ENCODE results near the gene CCDC154.
"Not testable (repeated sequence)": the region's sequence is repeated elsewhere in the genome, so short reads cannot be mapped to it uniquely, and the experiment has no call there.

DNA sequence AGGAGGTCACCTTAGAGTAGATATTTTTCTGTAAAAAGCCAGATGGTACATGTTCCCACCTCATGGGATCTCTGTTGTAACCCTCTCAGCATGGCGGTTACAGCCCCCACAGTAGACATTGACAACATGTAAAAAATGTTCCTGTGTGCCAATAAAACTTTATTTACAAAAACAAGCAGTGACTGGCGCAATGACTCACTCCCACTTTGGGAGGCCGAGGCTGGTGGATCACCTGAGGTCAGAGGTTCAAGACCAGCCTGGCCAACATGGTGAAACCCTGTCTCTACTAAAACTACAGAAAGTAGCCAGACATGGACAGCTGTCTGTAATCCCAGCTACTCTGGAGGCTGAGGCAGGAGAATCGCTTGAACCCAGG lies 4.7 kb downstream of the CCDC154 start:
- TF ChIP-seq, protein P1, sequence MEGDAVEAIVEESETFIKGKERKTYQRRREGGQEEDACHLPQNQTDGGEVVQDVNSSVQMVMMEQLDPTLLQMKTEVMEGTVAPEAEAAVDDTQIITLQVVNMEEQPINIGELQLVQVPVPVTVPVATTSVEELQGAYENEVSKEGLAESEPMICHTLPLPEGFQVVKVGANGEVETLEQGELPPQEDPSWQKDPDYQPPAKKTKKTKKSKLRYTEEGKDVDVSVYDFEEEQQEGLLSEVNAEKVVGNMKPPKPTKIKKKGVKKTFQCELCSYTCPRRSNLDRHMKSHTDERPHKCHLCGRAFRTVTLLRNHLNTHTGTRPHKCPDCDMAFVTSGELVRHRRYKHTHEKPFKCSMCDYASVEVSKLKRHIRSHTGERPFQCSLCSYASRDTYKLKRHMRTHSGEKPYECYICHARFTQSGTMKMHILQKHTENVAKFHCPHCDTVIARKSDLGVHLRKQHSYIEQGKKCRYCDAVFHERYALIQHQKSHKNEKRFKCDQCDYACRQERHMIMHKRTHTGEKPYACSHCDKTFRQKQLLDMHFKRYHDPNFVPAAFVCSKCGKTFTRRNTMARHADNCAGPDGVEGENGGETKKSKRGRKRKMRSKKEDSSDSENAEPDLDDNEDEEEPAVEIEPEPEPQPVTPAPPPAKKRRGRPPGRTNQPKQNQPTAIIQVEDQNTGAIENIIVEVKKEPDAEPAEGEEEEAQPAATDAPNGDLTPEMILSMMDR (IDR thresholded peaks at IDR 0.05) = not testable (repeated sequence)
- TF ChIP-seq POLR2A (IDR thresholded peaks at IDR 0.05) = not testable (repeated sequence)
